ENCODE results near the gene SLC7A1. TPM values are rescaled to one million over a fixed set of nuclear protein-coding genes. Genes with fewer than 3 reads are reported as not detected.

The SLC7A1 gene
- total and polyA plus RNA-seq, 7 donors, result 0.79 to 14.7 (median 3.2) TPM

GRCh38 chr13:29464105-29464679 is 131.3 kb downstream of the SLC7A1 start:
- ATAC-seq, result peak in 1 of 4 donors; percentile 20
- TF ChIP-seq CTCF (IDR thresholded peaks at IDR 0.05), result no peak
- DNase-seq, result no peak
- intact Hi-C loops (cut with DNase I), result no loop called here
- 48 to 72% (median 67%) methylated on average over 4 of the region's 4 CpGs for WGBS, 3 donors
- no peaks in the 10 kb centered on the region for H3K36me3 ChIP-seq (ENCODE audit: insufficient read depth in 1 of 2, low read depth in 1 of 2)
- peaks cover 5% of the 10 kb centered on the region for H3K4me1 ChIP-seq
- no peaks in the 10 kb centered on the region for H3K27me3 ChIP-seq (ENCODE audit: insufficient read depth in 3 of 3, low read length in 2 of 3)
- no peak overlapping the region for H3K4me3 ChIP-seq
- H3K27ac ChIP-seq, result no peak overlapping the region
- H3K9me3 ChIP-seq, result no peaks in the 10 kb centered on the region

GRCh38 chr13:29459813-29460355 is 135.6 kb downstream of the SLC7A1 start:
- H3K9me3 ChIP-seq, result no peaks in the 10 kb centered on the region
- intact Hi-C loops (cut with DNase I), result no loop called here
- H3K4me1 ChIP-seq, result no peaks in the 10 kb centered on the region
- no peak overlapping the region for H3K4me3 ChIP-seq
- TF ChIP-seq CTCF (IDR thresholded peaks at IDR 0.05), result no peak
- H3K27me3 ChIP-seq (ENCODE audit: insufficient read depth in 3 of 3, low read length in 2 of 3), result no peaks in the 10 kb centered on the region
- DNase-seq (no peak), ATAC-seq (no peak)
- H3K27ac ChIP-seq, result no peak overlapping the region
- WGBS, 3 donors, result 88 to 93% (median 93%) methylated on average over 2 of the region's 2 CpGs
- H3K36me3 ChIP-seq (ENCODE audit: insufficient read depth in 1 of 2, low read depth in 1 of 2), result no peaks in the 10 kb centered on the region

Measured in psoas muscle (tissue), 8 donors.